ENCODE data around the gene LRRC32.
A peak's percentile ranks its signal among the peaks of the same experiment; 100 is the strongest.

The LRRC32 gene

GRCh38 chr11:76661834-76662434 is 8.6 kb downstream of the LRRC32 start:
- DNase-seq: peak; percentile 63

DNA sequence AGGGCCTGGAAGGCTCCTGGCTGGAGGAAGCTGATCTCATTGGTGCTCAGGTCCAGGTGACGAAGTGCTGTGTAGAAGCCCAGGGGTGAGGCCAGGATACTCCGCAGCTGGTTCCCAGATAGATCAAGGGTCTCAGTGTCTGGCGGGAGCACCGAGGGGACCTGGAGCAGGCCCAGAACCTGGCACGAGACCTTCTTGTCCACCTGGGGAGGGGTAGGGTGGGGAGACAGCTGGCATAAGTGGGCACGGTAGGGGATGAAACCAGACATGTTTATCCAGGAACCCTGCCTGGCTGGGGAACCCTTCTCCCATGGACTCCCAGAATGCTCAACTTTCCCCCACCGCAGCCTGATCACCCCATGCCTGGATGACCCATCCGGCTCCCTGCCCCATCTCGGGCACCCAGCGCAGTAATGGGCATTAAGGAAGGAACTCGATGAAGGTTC is 9.2 kb downstream of the LRRC32 start:
- DNase-seq: no peak

- DNase-seq: no peak
Observed at GRCh38 chr11:76660533-76661305, 9.8 kb downstream of the LRRC32 start.

DNA sequence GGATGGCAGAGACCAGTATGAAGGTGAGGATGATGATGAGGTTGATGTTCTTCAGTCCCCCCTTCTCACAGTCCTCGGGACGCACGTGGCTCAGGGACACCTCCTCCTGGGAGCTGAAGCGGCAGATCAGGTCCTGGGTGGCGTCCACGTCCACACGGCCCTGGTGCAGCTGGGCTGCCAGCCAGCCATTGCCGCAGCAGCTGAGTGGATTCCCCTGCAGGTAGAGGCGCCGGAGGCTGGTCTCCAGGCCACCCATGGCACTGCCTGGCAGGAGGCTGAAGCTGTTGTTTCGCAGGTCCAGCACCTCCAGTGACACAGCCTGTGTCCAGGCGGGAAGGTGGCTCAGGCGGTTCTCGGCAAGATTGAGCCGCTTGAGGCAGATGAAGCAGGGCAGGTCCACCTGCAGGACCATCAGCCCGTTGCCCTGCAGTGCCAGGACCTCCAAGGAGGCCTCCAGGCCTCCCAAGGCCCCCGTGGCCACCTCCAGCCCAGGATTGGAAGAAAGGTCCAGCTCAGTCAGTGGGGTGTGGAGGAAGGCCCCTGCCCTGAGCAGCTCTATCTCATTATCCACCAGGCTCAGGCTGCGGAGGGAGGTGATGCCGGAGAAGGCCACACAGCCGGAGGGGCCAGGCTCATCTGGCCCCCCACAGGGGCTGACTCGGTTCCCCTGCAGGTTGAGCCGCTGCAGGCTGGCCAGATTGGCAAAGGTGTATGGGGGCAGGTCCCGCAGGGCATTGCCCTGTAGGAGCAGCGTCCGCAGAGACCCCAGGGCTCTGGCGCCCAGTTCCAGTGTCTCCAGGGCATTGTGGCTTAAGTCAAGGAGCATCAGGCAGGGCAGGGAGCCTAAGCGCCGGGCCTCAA is 10.6 kb downstream of the LRRC32 start:
- DNase-seq: no peak

DNA sequence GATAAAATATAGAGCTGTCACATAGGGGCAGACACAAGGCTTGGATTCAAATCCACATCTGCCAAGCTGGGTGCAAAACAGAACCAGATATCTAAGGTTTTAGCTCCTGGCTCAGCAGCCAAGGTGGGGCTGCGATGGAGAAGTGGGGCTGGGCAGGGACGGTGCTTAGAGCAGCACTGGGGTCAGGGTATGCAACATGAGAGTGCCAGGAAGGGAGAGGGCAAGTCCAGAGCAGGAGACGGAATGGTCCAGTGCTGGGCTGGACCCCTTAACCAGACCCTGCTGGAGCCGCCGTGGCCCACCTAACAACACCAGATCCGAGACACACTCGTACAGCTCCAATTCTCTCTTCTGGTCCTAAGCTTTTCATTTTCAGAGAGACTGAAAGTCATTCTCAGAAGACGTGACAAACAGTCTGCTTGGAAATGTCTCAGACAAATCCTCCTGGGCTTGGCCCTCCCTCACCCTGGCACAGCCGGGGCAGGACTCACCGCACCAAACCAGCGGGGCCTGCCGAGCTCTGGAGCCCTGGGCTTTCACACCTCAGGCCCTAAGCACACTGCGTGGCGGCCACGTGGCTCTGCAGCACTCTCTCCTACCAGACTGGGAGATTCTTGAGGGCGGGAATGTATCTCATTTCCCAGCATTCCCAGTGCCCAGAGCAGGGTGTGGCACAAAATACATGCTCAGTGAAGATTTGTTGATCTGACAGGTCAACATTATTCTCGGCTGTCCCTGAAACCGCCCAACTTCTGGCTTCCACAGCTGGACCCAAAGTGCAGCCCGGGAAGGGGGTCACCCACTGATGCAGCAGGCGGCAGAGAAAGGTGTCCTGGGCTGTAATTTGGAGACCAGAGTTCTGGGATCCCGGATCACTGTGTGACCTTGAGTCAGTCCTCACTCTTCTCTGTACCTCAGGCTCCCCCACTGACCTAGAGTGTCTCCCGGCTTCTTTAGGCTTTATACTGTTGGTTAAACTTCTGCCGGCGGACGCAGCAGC is 11.6 kb downstream of the LRRC32 start:
- DNase-seq: no peak

GRCh38 chr11:76658231-76658630 is 12.3 kb downstream of the LRRC32 start:
- DNase-seq: no peak

DNA sequence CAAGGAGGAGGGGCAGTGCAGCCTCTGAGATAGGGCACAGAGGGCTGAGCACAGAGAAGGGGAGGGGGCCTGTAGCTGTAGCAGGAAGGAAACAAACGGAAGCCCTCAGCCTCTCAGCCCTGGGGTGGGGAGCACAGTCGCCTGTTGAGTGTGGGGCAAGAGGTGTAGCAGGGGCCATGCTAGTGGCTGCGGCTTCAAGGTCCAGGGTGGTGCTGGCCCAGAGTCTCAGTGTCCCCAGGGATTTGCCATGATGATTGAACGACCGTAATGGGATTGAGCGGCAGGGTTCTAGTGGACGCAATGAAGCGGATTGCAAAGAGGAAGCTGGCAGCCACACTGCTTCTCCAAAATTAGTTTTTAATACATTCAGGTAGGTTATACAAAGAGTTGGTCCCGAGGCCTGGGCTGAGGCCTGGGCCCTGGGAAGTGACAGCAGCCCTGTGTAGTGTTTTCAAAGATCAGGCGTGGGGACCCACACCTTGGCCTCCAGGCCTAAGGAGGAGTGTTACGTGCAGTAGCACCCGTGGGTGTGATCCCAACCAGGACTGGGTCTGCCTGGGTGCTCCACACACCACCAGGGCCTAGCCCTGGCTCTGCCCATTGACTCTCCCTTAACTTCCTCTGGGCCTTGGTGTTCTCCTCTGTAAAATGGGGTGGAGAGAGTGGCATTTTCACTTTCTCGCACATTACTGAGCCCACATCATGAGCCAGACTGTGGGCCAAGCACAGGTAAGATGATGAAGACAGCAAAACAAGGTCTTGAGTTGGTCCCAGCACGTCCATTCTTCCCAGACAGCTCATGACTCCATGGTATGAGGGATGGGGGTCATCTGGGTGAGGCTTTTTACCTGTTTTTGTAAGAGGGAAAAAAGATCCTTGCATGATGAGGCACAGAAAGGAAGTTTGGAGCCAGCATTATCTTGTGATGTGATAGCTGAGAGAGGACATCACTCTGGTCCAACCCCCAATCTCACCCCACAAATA is 13.1 kb downstream of the LRRC32 start:
- DNase-seq: no peak

GRCh38 chr11:76656571-76657081 is 13.9 kb downstream of the LRRC32 start:
- peak; percentile 16 for DNase-seq

GRCh38 chr11:76656050-76656531 is 14.5 kb downstream of the LRRC32 start:
- no peak for DNase-seq

DNA sequence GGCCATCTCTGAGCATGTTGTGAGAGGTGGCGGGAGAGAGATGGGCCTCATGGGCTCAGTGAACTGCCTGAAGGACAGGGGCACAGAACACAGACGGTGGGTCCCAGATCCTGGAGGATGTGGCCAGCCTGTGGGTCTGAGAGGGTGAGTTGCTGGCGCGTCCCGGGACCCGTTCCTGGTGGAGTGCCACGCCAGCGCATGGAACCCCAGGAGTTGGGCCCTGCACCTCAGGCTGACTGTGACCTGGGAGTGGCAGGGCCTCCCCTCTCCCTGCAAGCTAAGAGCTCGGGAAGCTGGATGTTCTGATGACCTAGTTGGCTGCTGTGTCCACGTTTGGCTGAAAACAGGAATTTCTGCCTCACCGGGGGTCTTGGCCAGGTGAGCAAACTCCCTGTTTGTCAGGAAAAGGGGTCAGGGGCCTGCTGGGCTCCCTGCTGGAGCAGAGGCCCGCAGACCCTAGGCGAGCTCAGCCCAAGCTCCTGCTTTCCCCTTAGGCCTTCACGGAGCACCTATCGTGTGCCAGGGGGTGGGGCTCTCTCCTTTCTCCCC is 15.0 kb downstream of the LRRC32 start:
- DNase-seq: no peak

DNA sequence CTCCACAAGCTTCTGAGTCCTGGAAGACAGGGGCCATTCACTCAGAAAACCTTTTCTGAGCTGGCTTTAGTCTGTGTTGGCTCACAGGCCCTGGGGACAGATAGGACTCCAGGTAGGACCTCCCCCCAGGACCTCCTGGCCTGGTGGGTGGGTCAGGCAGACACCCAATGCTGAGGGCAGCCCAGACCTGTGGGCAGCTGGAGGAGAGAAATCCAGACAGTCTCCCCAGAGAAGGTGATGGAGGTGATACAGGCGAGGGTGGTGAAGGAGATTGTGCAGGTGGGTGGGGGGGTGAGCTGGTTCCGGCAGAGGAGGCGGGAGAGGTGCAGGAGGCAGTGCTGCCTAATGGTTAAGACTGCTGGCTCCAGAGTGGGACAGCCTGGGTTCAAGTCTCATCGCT is 15.6 kb downstream of the LRRC32 start:
- no peak for DNase-seq

- peak; percentile 80 for DNase-seq
Observed at GRCh38 chr11:76654298-76654851, 16.2 kb downstream of the LRRC32 start.

GRCh38 chr11:76653674-76654284 is 16.8 kb downstream of the LRRC32 start:
- peak; percentile 67 for DNase-seq

- no peak for DNase-seq
Observed at GRCh38 chr11:76653012-76653673, 17.4 kb downstream of the LRRC32 start.

- DNase-seq: no peak
Observed at GRCh38 chr11:76649851-76650372, 20.6 kb downstream of the LRRC32 start.

DNA sequence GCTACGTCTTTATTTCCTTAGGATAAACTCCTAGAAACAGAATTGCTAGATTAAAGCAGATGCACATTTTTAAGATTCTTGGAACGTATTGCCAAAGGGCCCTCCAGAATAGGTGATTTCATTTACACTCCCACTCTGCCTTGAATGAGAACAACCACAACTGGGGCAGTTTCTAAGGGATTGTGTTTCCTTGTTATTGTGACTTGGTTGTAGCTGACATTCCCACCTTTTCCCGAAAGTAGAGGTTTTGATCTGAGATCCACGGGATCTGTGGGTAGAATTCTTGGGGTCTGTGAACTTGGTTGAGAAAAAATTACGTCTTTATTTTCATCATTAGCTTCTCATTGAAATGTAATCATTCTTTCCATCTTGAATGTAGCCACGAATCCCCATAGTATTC is 21.5 kb downstream of the LRRC32 start:
- DNase-seq: no peak

GRCh38 chr11:76648061-76648460 is 22.5 kb downstream of the LRRC32 start:
- DNase-seq: no peak

DNA sequence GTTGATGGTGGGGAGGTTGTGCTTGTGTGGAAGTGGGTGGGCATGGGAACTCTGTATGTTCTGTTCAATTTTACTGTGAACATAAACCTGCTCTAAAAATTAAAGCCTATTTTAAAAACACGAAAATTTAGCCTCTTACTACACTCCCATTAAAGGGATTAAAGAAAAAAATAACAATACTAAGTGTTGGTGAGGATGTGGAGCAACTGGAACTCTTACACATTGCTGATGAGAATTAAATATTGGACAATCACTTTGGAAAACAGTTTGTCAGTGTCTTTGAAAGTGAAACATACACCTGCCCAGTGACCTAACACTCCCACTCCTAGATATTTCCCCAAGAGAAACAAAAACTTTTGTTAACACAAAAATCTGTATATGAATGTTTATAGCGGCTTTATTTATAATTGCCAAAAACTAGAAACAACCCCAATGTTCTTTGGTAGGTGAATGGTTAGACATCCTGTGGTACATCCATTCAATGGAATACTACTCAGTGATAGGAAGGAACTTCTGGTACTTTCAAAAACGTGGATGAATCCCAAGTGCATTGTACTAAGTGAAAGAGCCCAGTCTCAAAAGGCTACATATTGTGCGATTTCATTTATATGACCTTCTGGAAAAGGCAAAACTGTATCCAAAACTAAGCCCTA is 23.5 kb downstream of the LRRC32 start:
- DNase-seq: no peak
